A549 (cell line): ENCODE data around the gene CD3E.

ENCODE experiments used
- BHLHE40 ChIP-seq: IDR thresholded peaks from 2 replicates; pipeline ENCODE4 v1.6.1; 2012; ENCODE audit warnings: low read depth, low read length, inconsistent platforms
- CBX2 ChIP-seq: fragments of 200-600 bp; sonication (generic); IDR thresholded peaks from 2 replicates; pipeline ENCODE4 v1.6.1; 2016; ENCODE audit warnings: low read depth, mild to moderate bottlenecking, borderline replicate concordance
- HEYL ChIP-seq: fragments of 250-450 bp; sonication (Bioruptor Pico); IDR thresholded peaks from 2 replicates; pipeline ENCODE4 v1.8.0; 2021; ENCODE audit warnings: mild to moderate bottlenecking, moderate library complexity
- MAFK ChIP-seq: fragments of 450-650 bp; IDR thresholded peaks from 2 replicates; pipeline ENCODE4 v1.6.1; 2014; ENCODE audit not compliant: partially characterized antibody
- POLR2A ChIP-seq: IDR thresholded peaks from 2 replicates; pipeline ENCODE4 v1.6.1; 2012; ENCODE audit warnings: mild to moderate bottlenecking, low read length
- RFX5 ChIP-seq: fragments of 450-650 bp; IDR thresholded peaks from 2 replicates; pipeline ENCODE4 v1.7.1; 2014; ENCODE audit warnings: antibody characterized with exemption, mild to moderate bottlenecking, moderate library complexity
- RNF2 ChIP-seq: fragments of 200-600 bp; sonication (generic); IDR thresholded peaks from 2 replicates; pipeline ENCODE4 v1.6.1; 2016; ENCODE audit warnings: low read depth, mild to moderate bottlenecking, antibody characterized with exemption, moderate library complexity, borderline replicate concordance
- TF ChIP-seq, protein P1 (sequence below): fragments of >200 bp; sonication (Bioruptor Twin); formaldehyde crosslinking; IDR thresholded peaks from 3 replicates; pipeline ENCODE4 v1.5.1; 2016
- TF ChIP-seq, protein P2 (sequence below): IDR thresholded peaks from 2 replicates; pipeline ENCODE4 v1.6.1; 2012
- TF ChIP-seq, protein P3 (sequence below): fragments of 450-650 bp; IDR thresholded peaks from 2 replicates; pipeline ENCODE4 v1.6.1; 2014; ENCODE audit warnings: antibody characterized with exemption
- TF ChIP-seq, protein P4 (sequence below): fragments of >200 bp; sonication (Bioruptor Twin); formaldehyde crosslinking; IDR thresholded peaks from 3 replicates; pipeline ENCODE4 v1.6.1; 2016

DNA sequence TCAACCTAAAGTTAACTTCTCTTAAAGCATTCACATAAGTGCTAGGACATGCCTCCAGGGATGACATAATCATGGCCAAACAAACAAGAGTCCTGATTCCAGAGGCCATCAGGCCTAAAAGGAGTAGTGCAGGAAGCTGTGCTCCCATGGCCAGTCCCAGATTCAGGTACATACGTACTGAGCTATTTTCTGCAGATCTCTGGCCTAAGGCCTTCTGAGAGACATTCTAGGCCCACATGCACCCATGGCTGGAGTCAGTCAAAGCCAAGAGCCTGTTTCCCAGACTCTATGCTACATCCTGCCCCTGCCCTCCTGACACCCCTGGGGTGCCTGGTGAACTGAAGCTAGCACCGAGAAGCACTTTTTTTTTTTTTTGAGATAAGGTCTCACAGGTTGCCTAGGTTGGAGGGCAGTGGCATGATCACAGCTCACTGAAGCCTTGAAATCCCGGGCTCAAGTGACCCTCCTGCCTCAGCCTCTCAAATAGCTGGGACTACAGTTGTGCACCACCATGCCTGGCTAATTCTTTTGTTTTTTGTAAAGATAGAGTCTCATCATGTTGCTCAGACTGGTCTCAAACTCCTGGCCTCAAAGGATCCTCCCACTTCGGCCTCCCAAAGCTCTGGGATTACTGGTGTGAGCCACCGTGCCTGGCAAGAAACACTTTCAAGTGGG lies 37.4 kb downstream of the CD3E start:
- TF ChIP-seq RFX5 (no peak), POLR2A (no peak), MAFK (no peak), HEYL (CRISPR knock-in tag) (no peak), RNF2 (no peak), CBX2 (no peak), BHLHE40 (no peak)
- TF ChIP-seq, protein P1, sequence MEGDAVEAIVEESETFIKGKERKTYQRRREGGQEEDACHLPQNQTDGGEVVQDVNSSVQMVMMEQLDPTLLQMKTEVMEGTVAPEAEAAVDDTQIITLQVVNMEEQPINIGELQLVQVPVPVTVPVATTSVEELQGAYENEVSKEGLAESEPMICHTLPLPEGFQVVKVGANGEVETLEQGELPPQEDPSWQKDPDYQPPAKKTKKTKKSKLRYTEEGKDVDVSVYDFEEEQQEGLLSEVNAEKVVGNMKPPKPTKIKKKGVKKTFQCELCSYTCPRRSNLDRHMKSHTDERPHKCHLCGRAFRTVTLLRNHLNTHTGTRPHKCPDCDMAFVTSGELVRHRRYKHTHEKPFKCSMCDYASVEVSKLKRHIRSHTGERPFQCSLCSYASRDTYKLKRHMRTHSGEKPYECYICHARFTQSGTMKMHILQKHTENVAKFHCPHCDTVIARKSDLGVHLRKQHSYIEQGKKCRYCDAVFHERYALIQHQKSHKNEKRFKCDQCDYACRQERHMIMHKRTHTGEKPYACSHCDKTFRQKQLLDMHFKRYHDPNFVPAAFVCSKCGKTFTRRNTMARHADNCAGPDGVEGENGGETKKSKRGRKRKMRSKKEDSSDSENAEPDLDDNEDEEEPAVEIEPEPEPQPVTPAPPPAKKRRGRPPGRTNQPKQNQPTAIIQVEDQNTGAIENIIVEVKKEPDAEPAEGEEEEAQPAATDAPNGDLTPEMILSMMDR = no peak
- TF ChIP-seq, protein P2, sequence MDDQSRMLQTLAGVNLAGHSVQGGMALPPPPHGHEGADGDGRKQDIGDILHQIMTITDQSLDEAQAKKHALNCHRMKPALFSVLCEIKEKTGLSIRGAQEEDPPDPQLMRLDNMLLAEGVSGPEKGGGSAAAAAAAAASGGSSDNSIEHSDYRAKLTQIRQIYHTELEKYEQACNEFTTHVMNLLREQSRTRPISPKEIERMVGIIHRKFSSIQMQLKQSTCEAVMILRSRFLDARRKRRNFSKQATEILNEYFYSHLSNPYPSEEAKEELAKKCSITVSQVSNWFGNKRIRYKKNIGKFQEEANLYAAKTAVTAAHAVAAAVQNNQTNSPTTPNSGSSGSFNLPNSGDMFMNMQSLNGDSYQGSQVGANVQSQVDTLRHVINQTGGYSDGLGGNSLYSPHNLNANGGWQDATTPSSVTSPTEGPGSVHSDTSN = no peak
- TF ChIP-seq, protein P3, sequence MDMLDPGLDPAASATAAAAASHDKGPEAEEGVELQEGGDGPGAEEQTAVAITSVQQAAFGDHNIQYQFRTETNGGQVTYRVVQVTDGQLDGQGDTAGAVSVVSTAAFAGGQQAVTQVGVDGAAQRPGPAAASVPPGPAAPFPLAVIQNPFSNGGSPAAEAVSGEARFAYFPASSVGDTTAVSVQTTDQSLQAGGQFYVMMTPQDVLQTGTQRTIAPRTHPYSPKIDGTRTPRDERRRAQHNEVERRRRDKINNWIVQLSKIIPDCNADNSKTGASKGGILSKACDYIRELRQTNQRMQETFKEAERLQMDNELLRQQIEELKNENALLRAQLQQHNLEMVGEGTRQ = no peak
- TF ChIP-seq, protein P4, sequence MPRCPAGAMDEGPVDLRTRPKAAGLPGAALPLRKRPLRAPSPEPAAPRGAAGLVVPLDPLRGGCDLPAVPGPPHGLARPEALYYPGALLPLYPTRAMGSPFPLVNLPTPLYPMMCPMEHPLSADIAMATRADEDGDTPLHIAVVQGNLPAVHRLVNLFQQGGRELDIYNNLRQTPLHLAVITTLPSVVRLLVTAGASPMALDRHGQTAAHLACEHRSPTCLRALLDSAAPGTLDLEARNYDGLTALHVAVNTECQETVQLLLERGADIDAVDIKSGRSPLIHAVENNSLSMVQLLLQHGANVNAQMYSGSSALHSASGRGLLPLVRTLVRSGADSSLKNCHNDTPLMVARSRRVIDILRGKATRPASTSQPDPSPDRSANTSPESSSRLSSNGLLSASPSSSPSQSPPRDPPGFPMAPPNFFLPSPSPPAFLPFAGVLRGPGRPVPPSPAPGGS = no peak
